GM18907 (cell line): Measurements from ENCODE around the gene MISP3.

ENCODE experiments used
- ATAC-seq: cut with Tn5 transposase; IDR thresholded peaks from one replicate; pipeline ENCODE4 v1.9.1; 2021; ENCODE audit warnings: mild to moderate bottlenecking, moderate library complexity; ENCODE audit not compliant: unreplicated experiment

MISP3 gene

GRCh38 chr19:14101003-14101545 is 28.5 kb downstream of the MISP3 start:
- ATAC-seq = no peak

GRCh38 chr19:14102102-14102696 is 29.6 kb downstream of the MISP3 start:
- ATAC-seq = no peak

- no peak for ATAC-seq
Observed at GRCh38 chr19:14102756-14103155, 30.2 kb downstream of the MISP3 start.

- ATAC-seq = no peak
Observed at GRCh38 chr19:14103310-14103709, 30.7 kb downstream of the MISP3 start.

- ATAC-seq = no peak
Observed at GRCh38 chr19:14105680-14106079, 33.1 kb downstream of the MISP3 start.

GRCh38 chr19:14106840-14107239 is 34.3 kb downstream of the MISP3 start:
- ATAC-seq = no peak

GRCh38 chr19:14107581-14108461 is 35.2 kb downstream of the MISP3 start:
- ATAC-seq = no peak

- ATAC-seq = no peak
Observed at GRCh38 chr19:14110650-14111049, 38.1 kb downstream of the MISP3 start.

GRCh38 chr19:14111486-14111885 is 38.9 kb downstream of the MISP3 start:
- no peak for ATAC-seq

- ATAC-seq = no peak
Observed at GRCh38 chr19:14112051-14112808, 39.6 kb downstream of the MISP3 start.

- no peak for ATAC-seq
Observed at GRCh38 chr19:14112809-14113385, 40.3 kb downstream of the MISP3 start.

- no peak for ATAC-seq
Observed at GRCh38 chr19:14113762-14114414, 41.3 kb downstream of the MISP3 start.

GRCh38 chr19:14114439-14114838 is 41.9 kb downstream of the MISP3 start:
- no peak for ATAC-seq

GRCh38 chr19:14114854-14115253 is 42.3 kb downstream of the MISP3 start:
- no peak for ATAC-seq

GRCh38 chr19:14115756-14116155 is 43.2 kb downstream of the MISP3 start:
- ATAC-seq = no peak

- ATAC-seq = no peak
Observed at GRCh38 chr19:14116525-14116917, 43.9 kb downstream of the MISP3 start.

GRCh38 chr19:14116918-14117578 is 44.5 kb downstream of the MISP3 start:
- no peak for ATAC-seq

GRCh38 chr19:14117668-14118164 is 45.1 kb downstream of the MISP3 start, which contains the start of gene PRKACA:
Gene PRKACA, minus strand, starts transcription at chr19:14117762. Its CDS starts 215 bp downstream, at chr19:14117547.
- peak; percentile 90 for ATAC-seq

GRCh38 chr19:14118165-14119051 is 45.8 kb downstream of the MISP3 start:
- peak; percentile 37 for ATAC-seq
